ENCODE data around the gene TP53I13.

The TP53I13 gene

DNA sequence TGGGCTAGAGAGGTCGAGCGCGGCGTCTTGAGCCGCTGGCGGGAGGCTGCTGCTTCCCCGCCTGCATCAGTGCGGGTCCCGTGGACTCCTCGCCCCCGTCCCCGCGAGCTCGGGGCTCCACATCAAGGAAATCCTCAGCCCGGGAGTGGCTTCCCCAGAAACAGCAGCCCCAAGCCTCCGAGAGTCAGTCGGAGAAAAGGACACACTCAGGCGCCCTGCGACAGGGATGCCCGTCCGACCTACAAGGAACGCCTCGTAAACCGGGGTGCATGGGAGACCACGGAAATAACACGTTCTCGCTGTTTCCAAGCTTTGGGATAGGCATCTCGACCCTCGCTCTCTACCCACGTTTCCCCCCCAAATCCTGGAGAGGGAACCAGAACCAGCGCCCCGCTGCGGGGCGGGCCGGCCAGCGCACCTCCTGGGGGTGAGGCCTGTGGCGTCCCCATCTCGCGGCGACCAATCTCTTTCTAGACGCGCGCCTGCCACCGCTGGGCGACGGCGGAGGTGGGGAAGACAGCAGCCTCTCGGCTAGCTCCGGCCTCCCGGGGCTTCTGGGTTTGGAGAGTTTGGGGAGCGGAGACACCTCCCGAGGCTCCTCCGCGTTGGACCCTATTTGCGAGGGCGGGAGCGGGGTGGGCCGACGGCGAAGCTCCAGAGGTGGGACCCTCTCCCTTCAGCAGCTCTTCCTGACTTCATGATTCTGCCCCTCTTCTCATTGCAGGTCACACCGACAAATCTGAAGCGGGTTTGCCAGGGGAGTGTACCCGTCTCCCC is 759 bp upstream of the TP53I13 start:
- DNase-seq (ENCODE audit: low read depth) = peak; percentile 58

DNA sequence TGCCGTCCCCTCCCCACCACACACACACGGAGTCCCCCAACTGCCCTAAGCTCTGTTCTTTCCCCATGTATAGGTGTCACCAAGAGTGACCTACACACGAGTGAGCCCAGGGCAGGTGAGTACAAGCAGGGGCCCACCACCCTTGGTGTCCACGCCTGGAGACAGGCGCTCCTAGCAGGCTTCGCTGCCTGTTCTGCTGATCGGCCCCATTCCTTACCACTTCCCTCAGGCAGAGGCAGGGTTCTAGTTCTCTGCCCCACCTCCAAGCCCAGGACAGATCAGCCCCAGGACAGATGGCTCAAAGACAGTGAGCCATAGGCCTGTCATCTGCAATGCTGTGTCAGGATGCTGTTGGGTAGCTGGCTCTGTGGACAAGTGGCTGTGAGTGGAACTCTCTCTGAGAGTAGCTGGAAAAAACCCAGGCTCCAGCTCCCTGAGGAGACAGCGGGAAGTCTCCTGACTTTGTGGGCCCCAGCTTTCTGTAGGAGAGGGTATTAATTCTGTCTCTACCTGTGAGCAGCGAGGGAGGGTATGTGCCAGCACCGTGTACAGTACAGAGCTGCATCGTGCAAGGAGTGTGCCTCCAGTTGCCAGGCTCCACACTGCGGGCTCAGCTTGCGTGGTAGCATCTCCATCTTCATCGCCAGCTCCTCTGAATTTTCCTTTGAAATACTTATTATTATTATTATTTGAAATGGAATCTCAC is 897 bp downstream of the TP53I13 start:
- DNase-seq (ENCODE audit: low read depth) = no peak

DNA sequence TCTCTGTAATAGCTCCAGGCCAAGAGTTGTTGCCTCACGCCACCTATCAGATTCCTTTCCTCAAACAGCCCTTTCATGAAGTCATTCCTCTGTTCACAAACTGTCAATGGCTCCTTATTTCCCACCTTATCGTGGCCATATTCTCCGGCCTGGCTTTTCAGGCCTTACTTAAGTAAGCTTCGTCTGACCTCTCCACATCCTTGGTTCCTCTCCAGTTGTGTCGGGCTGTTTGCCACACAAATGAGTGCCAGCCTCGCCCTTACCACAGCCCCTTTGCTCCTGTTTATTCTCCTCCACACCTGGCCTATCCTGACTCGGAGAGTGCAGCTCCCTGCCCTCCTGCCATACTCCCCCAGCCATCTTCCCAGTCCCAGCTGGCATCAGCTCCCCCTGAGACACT is 2.0 kb downstream of the TP53I13 start:
- no peak for DNase-seq (ENCODE audit: low read depth)

DNA sequence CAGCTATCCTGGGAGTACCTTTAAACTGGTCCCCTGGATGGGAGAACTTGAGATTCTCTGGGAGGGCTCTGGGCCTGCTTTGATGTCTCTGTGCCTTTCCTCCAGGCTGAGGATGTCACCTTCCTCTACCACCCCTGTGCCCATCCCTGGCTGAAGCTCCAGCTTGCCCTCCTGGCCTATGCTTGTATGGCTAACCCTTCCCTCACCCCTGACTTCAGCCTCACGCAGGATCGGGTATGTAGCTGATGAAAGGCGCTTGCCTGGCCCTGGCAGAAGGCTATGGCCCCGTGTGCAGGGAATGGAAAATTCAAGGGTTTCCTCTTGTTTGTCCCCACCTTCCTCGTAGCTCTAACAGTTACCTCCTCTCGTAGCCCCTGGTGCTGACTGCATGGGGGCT is 3.0 kb downstream of the TP53I13 start:
- no peak for DNase-seq (ENCODE audit: low read depth)

DNA sequence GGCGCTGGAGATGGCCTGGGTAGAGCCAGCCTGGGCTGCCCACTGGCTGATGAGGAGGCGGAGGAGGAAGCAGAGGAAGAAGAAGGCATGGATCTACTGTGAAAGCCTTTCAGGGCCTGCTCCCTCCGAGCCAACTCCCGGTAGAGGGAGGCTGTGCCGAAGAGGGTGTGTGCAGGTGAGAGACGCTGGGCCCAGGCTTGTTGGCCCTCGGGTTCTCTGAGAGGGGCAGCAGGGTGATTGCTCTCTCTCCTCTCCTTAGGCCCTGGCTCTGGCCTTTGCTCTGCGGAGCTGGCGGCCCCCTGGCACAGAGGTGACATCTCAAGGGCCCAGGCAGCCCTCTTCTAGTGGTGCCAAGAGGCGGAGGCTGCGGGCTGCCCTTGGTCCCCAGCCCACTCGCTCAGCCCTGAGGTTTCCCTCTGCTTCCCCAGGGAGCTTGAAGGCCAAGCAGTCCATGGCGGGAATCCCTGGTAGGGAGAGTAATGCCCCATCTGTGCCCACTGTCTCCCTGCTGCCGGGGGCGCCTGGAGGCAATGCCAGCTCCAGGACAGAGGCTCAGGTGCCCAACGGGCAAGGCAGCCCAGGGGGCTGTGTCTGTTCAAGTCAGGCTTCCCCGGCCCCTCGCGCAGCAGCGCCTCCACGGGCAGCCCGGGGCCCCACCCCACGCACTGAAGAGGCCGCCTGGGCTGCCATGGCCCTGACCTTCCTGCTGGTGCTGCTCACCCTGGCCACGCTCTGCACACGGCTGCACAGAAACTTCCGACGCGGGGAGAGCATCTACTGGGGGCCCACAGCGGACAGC is 3.6 kb downstream of the TP53I13 start:
- no peak for DNase-seq (ENCODE audit: low read depth)

DNA sequence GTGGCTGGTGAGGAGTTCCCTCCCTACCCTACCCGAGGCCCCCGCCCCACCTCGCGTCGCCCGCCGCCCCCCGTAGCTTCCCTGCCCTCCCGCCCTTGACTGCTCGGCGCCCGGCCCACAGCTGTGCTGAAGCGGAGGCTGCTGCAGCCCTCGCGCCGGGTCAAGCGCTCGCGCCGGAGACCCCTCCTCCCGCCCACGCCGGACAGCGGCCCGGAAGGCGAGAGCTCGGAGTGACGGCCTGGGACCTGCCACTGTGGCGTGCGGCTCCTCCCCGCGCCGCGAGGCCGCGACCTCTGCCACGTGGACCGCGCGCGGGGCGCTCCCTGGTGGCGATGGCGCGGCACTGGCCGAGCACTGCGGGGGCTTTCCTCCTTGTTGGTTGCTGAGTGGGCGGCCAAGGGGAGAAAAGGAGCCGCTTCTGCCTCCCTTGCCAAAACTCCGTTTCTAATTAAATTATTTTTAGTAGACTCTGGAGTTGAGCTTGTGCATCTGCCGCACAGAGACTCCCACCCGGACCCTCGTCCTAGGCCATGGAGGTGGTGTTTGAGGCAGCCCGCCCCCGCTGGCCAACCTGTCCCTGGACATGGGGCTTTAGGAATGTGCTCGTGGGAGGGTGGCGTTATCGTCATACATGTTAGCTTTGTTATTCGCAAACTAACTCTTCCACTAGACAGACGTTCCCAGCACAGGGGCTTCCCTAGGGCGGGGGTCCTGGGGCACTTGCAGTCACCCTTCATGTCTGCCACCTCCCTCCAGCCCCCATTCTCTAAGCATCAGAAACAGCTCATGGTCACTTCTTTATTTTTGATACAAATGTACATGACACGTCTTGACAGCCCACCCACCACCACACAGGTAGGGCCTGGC is 4.4 kb downstream of the TP53I13 start:
- DNase-seq (ENCODE audit: low read depth) = peak; percentile 15

DNA sequence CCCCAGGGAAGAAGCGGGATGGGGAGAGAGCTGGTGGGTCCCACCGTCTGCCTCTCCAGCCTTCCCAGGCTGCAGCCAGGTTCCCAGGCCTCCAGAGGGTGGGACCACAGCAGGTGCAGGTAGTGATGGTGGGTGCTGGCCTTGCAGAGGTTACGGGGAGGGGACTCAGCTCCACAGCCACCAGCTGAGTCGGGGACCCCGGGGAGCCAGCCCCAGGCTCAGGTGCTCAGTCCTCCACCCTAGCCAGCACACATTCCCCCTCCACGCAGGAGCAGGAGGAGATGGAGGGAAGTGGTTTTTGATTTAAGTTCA is 5.0 kb downstream of the TP53I13 start:
- DNase-seq (ENCODE audit: low read depth) = no peak

DNA sequence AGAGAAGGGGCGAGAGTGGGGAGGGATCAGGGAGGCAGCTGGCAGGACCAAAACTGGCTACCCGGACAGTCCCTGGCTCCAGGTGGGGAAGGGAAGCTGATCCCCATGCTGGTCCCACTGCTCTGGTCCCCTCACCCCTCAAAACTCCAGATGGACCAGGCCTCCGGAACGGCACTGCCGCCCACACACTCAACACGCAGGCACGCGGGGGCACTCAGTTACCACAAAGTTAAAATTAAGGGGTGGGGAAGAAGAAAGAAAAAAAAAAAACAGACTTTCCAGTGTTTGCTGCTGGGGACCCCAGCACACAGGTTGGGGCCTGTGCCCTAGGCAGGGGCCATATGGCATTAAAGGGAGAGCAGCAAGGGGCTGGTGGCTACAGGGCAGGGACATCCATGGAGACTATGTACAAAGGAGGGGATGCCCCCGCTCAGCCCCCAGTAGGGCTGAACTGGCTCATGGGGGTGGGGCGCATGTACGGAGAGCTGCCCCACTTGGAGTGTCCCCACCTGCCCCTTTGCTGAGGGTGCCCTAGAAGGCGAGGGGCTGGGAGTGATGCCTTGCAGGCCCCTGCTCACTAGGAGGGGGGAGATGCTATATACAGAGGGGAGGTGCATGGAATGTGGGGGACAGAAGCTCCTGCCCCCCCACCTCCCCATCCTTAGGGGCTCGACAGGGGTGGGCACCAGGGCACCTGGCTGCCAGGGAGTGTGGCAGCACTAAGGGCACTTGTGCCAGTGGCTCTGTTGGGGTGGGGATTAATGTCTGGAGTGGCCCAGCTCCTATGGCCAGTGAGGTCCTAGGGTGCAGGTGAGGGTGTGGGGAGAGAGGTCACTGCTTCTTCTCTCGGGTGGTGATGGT is 5.6 kb downstream of the TP53I13 start:
- no peak for DNase-seq (ENCODE audit: low read depth)

DNA sequence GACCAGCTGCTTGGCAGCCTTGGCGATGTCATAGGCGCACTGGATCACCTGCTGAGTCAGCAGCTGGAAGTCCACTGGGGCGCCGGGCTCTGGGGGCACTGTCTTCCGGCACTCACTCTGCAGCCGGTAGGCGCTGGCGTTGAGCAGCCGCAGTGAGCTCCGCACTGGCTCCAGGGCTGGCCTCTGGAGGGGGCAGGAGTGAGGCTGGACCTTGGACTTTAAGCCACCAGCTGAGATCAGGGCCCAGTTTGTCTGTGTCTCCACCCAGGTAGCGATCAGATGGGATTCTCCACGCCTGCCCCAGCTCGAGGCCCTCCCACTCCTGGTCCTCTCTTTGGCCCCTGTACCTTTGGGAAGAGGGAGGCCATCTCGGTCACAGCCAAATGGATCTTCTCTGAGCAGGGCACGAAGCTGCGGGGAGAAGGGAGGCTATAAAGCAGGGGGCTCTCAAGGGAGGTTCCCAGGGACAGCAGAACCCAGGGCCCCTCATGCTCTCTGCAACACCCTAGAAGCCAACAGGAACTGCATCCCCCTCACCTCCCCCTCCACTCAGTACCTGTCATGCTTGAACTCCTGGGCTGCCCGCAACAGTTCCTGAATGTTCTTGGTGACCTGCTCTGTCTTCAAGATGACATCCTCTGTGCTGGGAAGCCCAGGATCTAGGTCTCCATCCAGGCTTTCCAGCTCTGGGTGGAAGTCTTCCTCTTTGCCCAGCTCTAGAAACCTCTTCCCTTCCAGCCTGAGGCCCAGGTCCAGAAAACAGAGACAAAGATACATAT is 6.4 kb downstream of the TP53I13 start:
- no peak for DNase-seq (ENCODE audit: low read depth)

DNA sequence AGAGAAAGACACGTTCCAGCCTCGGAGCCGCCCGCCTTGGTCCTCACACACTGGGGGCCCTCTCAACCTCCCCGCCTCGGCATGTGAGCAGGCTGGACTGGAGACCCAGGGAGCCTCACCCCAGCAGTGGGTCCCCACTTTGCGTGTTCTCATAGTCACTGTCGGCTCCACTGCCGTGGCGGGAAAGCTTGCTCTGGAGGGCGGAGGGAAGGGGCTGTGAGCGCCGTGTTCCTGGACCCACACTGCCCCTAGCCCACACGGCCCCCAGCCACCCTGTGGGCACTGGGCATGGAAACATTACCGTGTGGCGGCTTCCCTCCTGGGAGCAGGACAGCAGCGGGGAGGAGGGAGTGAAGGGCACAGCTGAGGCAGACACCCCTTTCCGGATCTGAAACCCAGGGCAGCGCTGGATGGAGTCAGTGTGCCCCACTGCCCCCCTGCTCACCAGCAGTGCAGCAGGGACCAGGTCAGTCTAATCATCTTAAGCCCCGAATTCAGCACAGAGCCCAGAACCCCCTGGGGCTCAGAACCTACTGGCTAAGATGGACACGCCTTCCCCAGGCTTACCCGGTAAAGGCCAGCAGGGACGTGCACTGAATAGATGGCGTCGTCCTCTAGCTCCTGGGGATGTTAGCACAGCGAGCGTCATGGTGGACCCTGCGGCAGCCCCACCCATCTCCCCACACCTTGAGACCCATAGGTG is 7.2 kb downstream of the TP53I13 start:
- DNase-seq (ENCODE audit: low read depth) = no peak

DNA sequence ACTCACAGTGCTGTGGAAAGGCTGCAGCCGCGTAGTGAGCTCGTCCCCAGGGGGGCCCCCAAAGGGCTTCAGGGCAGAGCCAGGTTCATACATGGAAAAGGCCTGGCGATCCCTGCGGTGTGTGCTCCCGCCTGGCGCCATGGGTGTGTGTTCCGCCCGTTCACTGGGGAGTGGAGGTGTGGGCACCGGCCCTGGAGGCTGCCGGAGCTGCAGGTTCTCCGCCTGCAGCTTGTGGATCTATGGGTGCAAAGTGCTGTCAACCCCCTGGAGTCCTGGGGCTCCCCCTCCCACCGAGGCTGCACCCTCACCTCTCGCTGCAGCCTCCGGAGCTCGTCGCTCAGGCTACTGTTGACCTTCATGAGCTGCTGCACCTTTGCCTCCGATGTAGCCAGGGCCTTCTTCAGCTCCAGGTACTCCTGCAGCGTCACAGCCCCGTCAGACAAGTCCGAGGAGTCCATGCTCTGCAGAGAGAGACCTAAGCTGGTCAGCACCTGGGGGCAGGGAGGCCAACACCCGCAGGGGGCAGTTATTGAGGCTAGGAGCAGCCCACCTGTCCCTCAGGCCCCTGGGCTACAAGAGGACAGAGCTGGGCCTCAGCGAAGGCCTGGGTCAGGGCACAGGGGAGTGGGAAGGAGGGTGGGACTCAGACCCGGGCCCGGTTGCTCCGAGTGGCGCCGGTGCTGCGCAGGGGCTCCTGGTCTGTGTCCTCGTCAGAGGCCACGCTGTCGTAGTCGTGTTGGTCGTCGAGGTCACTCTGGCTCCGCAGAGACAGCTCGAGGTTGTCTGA is 7.9 kb downstream of the TP53I13 start:
- no peak for DNase-seq (ENCODE audit: low read depth)

DNA sequence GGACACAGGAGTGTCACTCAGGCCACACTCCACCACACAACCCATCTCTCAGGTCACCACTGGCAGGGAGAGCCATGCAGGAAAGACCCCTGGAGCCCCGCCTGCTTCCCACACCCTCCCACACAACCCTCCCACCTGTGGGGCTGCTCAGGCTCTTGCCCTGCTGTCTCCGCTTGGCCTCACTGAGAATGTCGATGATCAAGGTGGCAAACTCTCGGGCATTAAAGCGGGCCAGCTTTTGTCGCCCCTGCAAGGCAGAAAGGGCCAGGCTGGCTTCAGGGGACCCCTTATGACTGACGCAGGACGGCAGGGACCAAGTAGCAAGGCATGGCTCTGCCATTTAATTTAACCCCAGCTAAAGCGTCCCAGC is 8.5 kb downstream of the TP53I13 start:
- no peak for DNase-seq (ENCODE audit: low read depth)

DNA sequence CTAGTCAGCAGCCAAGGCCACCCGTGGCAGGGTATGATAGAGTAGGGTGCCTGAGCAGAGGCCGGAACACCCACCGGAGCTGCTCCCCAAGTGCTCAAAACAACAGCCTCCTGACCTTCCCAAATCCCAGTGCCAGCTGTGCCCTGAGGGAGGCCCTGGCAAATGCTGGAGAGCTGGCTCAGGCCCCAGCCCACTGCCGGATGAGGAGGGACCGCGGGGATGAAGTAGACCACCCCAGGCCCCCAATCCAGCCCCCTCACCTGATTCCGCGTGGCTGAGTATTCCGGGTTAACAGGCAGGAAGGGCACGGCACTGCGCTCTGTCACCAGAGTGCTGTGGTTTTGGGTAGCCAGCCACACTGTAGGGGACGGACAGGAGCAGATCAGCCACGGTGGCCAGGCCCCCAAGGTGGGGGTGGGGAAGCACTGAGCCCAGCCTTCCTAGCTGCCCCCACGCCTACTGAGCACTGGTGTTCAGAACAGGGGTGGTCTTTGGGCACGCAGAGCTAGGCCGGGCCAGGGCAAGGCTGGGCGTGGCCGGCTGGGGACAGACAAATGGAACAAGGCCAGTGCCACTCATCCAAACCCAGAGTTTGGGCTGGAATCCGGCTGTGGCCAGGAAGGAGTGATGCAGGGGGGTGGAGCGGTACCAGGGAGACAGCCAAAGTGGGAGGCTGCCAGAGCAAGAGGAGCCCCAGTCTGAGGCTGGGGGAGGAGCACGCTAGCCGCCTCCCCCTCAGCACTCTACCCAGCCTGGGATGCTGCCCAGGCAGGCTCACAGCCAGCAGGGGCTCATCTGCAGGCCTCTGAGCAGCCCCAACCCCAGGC is 9.1 kb downstream of the TP53I13 start:
- DNase-seq (ENCODE audit: low read depth) = no peak

DNA sequence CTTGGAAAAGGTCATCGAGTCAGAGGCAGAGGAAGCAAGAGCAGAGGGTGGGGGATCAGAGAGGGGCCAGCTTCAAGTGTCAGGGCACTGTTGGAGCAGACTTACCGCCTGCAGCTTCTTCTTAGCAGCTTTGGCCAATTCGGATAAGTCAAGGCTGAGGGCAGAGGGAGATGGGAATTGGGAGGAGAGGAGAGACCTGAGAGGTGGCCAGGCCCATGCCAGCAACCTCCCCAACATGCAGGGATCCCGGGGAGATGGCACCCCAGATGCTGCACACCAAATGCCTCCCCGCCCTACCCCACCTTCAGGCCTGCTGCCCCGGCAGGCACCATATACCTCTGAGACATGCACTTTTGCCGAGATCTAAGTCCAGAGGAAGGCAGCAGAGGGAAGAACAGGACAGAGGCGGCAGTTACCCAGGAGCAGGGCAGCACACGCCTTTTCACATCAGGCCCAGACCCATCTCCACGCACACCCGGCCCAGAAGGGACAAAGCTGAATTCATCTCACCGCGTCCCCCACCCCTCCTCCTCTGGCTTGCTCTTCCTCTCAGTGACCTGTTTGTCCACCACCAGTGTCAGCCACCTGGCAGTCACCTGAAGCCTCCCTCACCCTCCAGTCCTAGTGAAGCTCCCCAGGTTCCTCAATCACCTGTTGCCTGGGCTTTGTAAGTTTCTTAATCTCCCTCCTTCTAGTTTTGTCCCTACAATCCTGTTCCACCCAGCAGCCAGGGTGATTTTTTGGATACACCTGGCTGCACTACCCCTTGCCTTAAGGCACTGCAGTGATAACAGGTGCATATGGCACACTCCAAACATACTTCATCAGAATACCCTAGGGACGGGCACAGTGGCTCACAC is 10.4 kb downstream of the TP53I13 start:
- no peak for DNase-seq (ENCODE audit: low read depth)

DNA sequence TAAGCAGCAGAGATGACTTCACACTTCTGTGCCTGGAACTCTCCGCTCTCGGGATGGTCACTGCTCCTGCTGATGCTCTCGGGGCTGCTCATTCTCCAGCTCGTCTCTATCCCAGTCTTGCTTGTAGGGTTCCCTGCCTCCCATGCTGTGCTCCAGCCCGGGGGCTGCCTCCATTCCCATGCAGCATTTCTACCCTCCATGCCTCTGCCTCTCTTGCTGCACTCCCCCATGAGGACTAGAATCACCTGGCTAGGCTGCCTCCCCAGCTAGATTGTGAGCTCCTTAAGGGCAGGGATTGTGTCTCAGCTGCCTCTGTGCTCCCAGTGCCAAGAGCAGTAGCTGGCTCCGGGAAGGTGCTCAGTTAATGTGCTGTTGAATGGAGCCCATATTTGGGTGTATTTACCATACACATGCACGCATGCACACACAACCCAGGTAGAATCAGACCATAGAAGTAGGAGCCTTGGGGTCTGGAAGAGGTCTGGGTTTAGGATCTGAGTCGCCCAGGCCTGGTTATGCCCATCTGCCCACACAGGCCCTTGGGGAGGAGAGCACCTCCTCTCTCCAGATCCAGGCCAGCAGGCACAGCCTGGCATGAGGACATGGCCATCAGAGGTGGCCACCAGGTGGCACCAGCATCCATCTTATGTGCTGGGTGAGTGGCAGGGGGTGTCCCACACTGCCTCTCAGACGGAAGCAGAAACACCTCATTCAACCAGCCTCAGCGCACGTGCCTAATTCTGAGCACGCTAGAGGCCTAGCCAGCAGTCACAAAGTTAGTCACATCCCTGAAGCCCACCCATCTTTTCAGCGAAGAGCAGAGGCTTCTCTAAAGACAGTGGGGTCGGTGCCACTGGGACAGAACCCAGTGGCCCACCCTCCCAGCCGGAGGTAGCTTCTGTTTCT is 11.6 kb downstream of the TP53I13 start:
- DNase-seq (ENCODE audit: low read depth) = peak; percentile 88
